ENCODE data around the gene ASIC5. TPM values are rescaled to one million over a fixed set of nuclear protein-coding genes. Genes with fewer than 3 reads are reported as not detected.

Gene ASIC5
- total RNA-seq, 1 donor from 2014 or later = not detected

- Histone ChIP-seq H2AFZ (ENCODE audit: low read depth, low read length) (no peak overlapping the region), H3K27me3 (ENCODE audit: insufficient read depth, low read length) (no peaks in the 10 kb centered on the region), H3K4me1 (ENCODE audit: insufficient read depth, low read length) (no peaks in the 10 kb centered on the region), H3K36me3 (ENCODE audit: insufficient read depth, low read length) (no peaks in the 10 kb centered on the region), H3K27ac (ENCODE audit: low read depth, low read length) (no peak overlapping the region), H3K79me2 (ENCODE audit: insufficient read depth, low read length) (no peaks in the 10 kb centered on the region), H3K9me3 (ENCODE audit: insufficient read depth, low read depth, low read length) (no peaks in the 10 kb centered on the region), H3K4me3 (ENCODE audit: insufficient read depth, low read depth, low read length) (no peak overlapping the region), H3K4me2 (ENCODE audit: low read length) (no peak overlapping the region), H4K20me1 (ENCODE audit: insufficient read depth, low read length) (no peaks in the 10 kb centered on the region), H3K9ac (ENCODE audit: low read length) (no peak overlapping the region)
- no peak for TF ChIP-seq CTCF (IDR thresholded peaks at IDR 0.05; ENCODE audit: insufficient read depth, low read depth, low read length)
- no peak for TF ChIP-seq EZH2 (IDR thresholded peaks at IDR 0.05; ENCODE audit: insufficient read depth, low read length)
- Mint-ChIP-seq H3K4me3 (ENCODE audit: unreplicated experiment) (no peak overlapping the region), H3K36me3 (ENCODE audit: low read depth, unreplicated experiment) (no peaks in the 10 kb centered on the region), H3K27me3 (ENCODE audit: low read depth, unreplicated experiment) (no peaks in the 10 kb centered on the region), H3K27ac (ENCODE audit: unreplicated experiment) (no peak overlapping the region), H3K4me1 (ENCODE audit: low read depth, unreplicated experiment) (no peaks in the 10 kb centered on the region), H3K9me3 (ENCODE audit: unreplicated experiment) (no peaks in the 10 kb centered on the region)
- no peak for DNase-seq (ENCODE audit: low read depth)
- no peak for FAIRE-seq
Observed at GRCh38 chr4:155819066-155819465, 47.0 kb downstream of the ASIC5 start.

GRCh38 chr4:155818639-155819038 lies 47.4 kb downstream of the ASIC5 start:
- no peaks in the 10 kb centered on the region for H3K9me3 ChIP-seq (ENCODE audit: insufficient read depth, low read depth, low read length)
- no peaks in the 10 kb centered on the region for H3K9me3 Mint-ChIP-seq (ENCODE audit: unreplicated experiment)
- DNase-seq (ENCODE audit: low read depth) (no peak), FAIRE-seq (no peak)
- H3K27me3 ChIP-seq (ENCODE audit: insufficient read depth, low read length) = no peaks in the 10 kb centered on the region
- H3K4me1 ChIP-seq (ENCODE audit: insufficient read depth, low read length) = no peaks in the 10 kb centered on the region
- H3K79me2 ChIP-seq (ENCODE audit: insufficient read depth, low read length) = no peaks in the 10 kb centered on the region
- no peaks in the 10 kb centered on the region for H3K4me1 Mint-ChIP-seq (ENCODE audit: low read depth, unreplicated experiment)
- H3K27ac Mint-ChIP-seq (ENCODE audit: unreplicated experiment) = no peak overlapping the region
- H3K27ac ChIP-seq (ENCODE audit: low read depth, low read length) = no peak overlapping the region
- H3K4me2 ChIP-seq (ENCODE audit: low read length) = no peak overlapping the region
- no peaks in the 10 kb centered on the region for H3K36me3 ChIP-seq (ENCODE audit: insufficient read depth, low read length)
- H2AFZ ChIP-seq (ENCODE audit: low read depth, low read length) = no peak overlapping the region
- no peaks in the 10 kb centered on the region for H3K27me3 Mint-ChIP-seq (ENCODE audit: low read depth, unreplicated experiment)
- H3K36me3 Mint-ChIP-seq (ENCODE audit: low read depth, unreplicated experiment) = no peaks in the 10 kb centered on the region
- TF ChIP-seq EZH2 (IDR thresholded peaks at IDR 0.05; ENCODE audit: insufficient read depth, low read length) (no peak), CTCF (IDR thresholded peaks at IDR 0.05; ENCODE audit: insufficient read depth, low read depth, low read length) (no peak)
- H3K9ac ChIP-seq (ENCODE audit: low read length) = no peak overlapping the region
- no peak overlapping the region for H3K4me3 ChIP-seq (ENCODE audit: insufficient read depth, low read depth, low read length)
- H4K20me1 ChIP-seq (ENCODE audit: insufficient read depth, low read length) = no peaks in the 10 kb centered on the region
- H3K4me3 Mint-ChIP-seq (ENCODE audit: unreplicated experiment) = no peak overlapping the region

DNA sequence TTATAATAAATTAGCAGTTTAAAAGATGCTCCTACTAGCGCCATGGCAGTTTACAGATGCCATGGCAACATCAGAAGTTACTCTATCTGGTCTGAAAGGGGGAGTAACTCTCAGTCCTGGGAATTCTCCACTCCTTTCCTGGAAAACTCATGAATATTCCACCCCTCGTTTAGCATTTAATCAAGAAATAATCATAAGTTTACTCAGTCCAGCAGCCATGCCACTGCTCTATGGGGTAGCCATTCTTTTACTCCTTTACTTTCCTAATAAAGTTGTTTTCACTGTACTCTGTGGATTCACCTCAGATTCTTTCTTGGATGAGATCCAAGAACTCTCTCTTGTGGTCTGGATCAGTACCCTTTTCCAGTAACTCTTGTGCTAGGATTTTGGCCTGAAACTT lies 55.0 kb downstream of the ASIC5 start:
- H3K79me2 ChIP-seq (ENCODE audit: insufficient read depth, low read length) = no peaks in the 10 kb centered on the region
- TF ChIP-seq CTCF (IDR thresholded peaks at IDR 0.05; ENCODE audit: insufficient read depth, low read depth, low read length) (no peak), EZH2 (IDR thresholded peaks at IDR 0.05; ENCODE audit: insufficient read depth, low read length) (no peak)
- H2AFZ ChIP-seq (ENCODE audit: low read depth, low read length) = peak overlapping the region; percentile 40

More for the DNA sequence above, 55.0 kb downstream of the ASIC5 start:
- Mint-ChIP-seq H3K4me3 (ENCODE audit: unreplicated experiment) (no peak overlapping the region), H3K4me1 (ENCODE audit: low read depth, unreplicated experiment) (peaks cover 3% of the 10 kb centered on the region), H3K27ac (ENCODE audit: unreplicated experiment) (no peak overlapping the region), H3K36me3 (ENCODE audit: low read depth, unreplicated experiment) (no peaks in the 10 kb centered on the region), H3K9me3 (ENCODE audit: unreplicated experiment) (no peaks in the 10 kb centered on the region), H3K27me3 (ENCODE audit: low read depth, unreplicated experiment) (no peaks in the 10 kb centered on the region)
- Histone ChIP-seq H3K9me3 (ENCODE audit: insufficient read depth, low read depth, low read length) (no peaks in the 10 kb centered on the region), H3K4me3 (ENCODE audit: insufficient read depth, low read depth, low read length) (no peak overlapping the region), H3K27me3 (ENCODE audit: insufficient read depth, low read length) (no peaks in the 10 kb centered on the region), H3K4me2 (ENCODE audit: low read length) (no peak overlapping the region), H3K36me3 (ENCODE audit: insufficient read depth, low read length) (no peaks in the 10 kb centered on the region), H3K4me1 (ENCODE audit: insufficient read depth, low read length) (no peaks in the 10 kb centered on the region), H3K9ac (ENCODE audit: low read length) (no peak overlapping the region), H3K27ac (ENCODE audit: low read depth, low read length) (no peak overlapping the region), H4K20me1 (ENCODE audit: insufficient read depth, low read length) (no peaks in the 10 kb centered on the region)
- FAIRE-seq = no peak
- peak; percentile 48 for DNase-seq (ENCODE audit: low read depth)

Data from astrocyte (in vitro differentiated cells and primary cell).